GM12873 (cell line): Measurements from ENCODE around the gene EPDR1.

ENCODE experiments used
- TF ChIP-seq, protein P1 (sequence below): IDR thresholded peaks from 2 replicates; pipeline ENCODE4 v1.5.1; 2012; ENCODE audit warnings: low read depth, mild to moderate bottlenecking, moderate library complexity, low read length, control low read depth; ENCODE audit not compliant: insufficient read depth; ENCODE audit errors: missing control alignments

The EPDR1 gene

DNA sequence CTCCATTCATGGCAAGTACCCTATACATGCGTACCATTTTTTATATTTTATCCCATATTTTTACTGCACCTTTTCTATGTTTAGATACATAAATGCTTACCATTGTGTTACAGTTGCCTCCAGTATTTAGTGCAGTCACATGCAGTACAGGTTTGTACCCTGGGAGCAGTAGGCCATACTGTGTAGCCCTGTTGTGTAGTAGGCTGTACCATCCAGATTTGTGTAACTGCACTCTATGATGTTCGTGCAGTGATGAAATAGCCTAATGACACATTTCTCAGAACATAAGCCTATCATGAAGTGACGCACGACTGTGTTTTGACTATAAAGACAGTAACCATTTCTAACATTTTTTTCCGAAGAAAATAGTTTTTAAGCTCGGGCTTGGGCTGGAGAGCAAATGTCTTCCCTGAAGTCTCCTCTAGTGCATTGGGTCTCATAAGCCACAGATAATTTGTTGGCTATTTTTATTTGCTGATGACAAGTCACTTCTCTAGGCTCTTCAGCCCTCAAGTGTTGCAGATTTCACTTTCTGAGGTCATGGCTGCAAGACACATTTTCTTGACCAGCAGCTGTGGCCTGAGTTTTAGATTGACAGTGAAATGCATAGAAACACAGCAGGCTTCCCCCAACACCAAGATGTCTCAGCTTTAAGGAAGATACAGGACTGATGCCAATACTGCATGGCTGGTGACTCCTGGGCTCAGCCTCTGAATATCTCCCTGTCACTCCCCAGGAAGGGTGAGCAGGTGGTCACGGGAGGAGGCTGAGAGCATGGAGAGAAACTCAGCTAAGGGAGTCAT lies 26.9 kb downstream of the EPDR1 start:
- TF ChIP-seq, protein P1, sequence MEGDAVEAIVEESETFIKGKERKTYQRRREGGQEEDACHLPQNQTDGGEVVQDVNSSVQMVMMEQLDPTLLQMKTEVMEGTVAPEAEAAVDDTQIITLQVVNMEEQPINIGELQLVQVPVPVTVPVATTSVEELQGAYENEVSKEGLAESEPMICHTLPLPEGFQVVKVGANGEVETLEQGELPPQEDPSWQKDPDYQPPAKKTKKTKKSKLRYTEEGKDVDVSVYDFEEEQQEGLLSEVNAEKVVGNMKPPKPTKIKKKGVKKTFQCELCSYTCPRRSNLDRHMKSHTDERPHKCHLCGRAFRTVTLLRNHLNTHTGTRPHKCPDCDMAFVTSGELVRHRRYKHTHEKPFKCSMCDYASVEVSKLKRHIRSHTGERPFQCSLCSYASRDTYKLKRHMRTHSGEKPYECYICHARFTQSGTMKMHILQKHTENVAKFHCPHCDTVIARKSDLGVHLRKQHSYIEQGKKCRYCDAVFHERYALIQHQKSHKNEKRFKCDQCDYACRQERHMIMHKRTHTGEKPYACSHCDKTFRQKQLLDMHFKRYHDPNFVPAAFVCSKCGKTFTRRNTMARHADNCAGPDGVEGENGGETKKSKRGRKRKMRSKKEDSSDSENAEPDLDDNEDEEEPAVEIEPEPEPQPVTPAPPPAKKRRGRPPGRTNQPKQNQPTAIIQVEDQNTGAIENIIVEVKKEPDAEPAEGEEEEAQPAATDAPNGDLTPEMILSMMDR, result no peak

DNA sequence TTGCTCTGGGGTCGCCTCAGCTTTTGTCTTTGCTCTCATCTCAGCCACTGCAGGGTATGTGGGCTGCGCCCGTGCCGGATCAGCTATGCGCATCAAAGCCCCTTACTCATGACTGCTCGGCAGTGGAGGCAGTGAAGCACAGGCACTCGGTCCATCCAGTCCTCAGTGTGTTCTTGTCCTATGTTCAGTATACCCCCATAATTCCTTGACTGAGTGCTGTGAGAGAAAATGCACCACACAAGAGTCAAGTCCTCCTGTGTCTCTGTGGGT lies 27.4 kb downstream of the EPDR1 start:
- TF ChIP-seq, protein P1, result no peak

DNA sequence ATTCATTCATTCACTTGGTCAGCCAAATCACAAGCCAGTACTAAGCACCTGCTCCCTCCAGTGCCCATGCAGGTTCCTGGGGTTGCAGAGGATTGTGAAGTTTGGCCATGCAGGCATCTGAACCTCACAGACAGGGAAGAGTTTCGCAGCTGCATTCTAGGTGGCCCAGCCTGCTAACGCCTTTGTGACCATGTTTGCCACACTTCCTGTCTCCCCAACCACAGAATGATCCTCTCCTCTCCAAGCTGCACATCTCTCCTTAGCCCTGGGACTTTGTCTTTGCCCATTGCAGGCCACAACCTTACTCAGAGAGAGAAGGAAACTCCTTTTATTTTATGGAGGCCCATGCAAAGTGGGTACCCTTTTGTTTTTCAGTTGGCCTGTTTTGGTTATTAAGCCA lies 31.8 kb downstream of the EPDR1 start:
- TF ChIP-seq, protein P1, result no peak

DNA sequence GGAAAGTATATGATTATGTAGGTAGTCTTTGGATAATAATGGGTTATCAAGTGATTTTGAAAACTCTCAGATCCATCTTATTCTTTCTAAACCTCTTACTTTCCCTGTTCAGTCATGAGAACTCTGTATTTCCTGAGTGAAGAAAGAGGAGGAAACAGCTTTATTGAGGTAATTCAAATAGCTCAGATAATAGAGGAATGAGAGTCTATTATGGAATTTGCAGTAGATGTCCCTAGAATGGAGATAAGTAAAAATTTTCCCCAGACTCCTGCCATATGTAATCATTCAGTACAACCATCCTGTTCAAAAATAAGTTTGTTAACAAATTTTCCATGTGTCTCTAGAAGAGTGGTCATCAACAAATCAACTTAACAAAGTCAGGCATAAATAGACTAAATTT lies 36.4 kb downstream of the EPDR1 start:
- TF ChIP-seq, protein P1, result no peak

DNA sequence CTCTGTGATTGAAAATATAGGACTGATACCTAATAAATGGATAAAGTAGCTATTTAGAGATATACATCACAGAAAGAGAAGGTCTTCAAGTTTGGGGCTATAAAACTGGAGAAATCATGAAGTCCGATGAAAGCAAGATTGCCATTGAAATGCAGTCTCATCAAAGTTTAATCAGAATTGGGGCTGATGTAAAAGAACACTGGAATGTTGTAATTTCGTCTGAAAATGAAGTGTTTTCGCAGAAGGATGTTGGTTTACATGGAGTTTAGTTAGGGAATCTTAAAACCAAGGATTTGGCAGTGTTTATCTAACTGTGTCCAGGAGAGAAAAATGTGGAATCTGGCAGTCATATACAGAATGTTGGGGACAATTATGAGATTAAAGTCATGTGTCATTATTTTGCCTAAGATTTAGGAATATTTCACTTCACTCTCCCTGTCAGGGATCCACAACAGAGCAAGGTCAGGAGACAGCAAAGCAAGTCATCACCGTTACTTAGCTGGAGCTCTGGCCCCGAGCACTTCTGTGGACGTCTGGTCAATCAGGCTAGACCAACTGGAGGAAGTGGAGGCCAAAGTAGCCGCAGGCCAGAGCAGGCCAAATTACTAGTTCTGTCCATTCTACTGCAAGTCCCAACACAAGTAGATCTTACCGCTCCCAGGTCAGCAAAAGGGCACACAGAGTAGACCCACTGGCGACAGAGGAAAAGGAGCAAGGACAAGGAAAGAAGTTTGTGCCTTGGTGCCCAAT lies 37.0 kb downstream of the EPDR1 start:
- TF ChIP-seq, protein P1, result no peak

DNA sequence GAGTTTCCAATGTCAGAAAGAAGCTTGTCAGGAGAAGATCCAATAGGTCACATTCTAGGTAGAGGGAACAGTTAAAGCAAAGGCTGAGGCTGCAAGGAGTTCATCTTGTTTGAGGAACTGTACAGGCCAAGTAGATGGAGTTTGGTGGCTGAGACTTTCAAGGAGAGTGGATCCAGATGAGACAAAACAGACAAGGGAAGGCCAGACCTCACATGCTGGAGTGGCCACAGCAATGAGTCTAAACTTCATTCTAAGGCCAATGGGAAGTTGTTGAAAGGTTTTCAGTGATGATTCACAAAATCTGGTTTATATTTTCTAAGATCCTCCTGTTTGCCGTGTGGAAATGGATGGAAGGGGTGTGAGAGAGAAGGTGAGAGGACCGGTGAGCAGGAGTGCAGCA lies 40.0 kb downstream of the EPDR1 start:
- TF ChIP-seq, protein P1, result no peak

DNA sequence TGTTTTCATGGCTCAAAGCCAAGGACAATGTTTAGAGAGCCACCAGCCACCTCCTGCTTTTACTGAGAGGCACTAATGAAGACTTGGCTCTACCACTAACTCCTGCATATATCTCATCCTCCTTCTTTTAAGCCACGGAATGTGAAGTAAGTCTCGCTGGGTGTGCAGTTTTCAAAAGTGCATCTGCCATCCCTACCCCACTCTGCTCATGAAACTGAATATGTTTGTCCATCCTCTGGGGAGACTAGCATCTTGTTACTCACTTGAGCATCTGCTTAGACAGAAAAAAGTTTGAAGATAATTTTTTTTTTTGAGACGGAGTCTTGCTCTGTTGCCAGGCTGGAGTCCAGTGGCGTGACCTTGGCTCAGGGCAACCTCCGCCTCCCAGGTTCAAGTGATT lies 40.8 kb downstream of the EPDR1 start:
- TF ChIP-seq, protein P1, result no peak
